HG02642 (cell line): ENCODE measurements around the gene MAPK11.

Source experiments
- ATAC-seq: cut with Tn5 transposase; IDR thresholded peaks from one replicate; pipeline ENCODE4 v1.9.1; 2021; ENCODE audit warnings: mild to moderate bottlenecking; ENCODE audit not compliant: unreplicated experiment, poor library complexity

MAPK11 gene

GRCh38 chr22:50233223-50233622 is 37.0 kb downstream of the MAPK11 start:
- no peak for ATAC-seq

GRCh38 chr22:50232481-50233151 is 37.6 kb downstream of the MAPK11 start:
- no peak for ATAC-seq

DNA sequence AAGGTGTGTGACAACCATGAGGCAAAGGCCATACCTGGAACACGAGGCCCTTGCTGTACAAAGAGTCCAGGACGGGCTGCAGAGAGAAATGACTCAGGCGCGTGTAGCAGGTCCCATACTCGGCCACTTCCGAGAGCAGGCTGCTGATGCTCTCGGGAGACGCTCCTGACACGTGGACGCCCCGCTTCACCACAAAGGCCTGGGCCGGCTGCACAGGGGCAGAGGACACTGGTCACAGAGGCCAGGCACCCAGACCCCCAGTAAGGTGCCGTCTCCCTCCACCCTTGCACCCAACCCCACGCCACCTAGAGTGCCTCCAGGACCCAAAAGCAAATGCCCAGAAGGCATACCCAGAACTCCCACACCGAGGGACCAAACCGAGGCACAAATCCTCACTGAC is 40.8 kb downstream of the MAPK11 start:
- ATAC-seq: no peak

DNA sequence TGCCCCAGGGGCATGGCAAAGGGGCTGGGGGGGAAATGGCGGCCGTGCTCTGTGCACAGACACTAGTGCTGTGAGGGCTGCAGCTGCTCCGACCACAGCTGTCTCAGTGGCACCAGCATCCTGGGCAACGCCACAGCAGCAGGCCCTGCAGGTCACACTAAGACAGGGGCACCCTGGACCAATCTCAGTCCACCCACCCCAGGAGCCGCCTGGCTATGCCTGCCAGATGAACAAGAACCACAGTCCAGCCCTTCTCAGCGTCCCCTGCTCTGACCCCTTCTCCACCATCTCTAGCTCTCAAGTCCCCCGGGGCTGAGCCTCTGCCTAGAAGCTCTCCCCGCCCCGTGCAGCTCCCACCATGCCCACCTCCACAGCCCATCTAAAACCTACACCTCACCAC is 41.8 kb downstream of the MAPK11 start:
- ATAC-seq: no peak

DNA sequence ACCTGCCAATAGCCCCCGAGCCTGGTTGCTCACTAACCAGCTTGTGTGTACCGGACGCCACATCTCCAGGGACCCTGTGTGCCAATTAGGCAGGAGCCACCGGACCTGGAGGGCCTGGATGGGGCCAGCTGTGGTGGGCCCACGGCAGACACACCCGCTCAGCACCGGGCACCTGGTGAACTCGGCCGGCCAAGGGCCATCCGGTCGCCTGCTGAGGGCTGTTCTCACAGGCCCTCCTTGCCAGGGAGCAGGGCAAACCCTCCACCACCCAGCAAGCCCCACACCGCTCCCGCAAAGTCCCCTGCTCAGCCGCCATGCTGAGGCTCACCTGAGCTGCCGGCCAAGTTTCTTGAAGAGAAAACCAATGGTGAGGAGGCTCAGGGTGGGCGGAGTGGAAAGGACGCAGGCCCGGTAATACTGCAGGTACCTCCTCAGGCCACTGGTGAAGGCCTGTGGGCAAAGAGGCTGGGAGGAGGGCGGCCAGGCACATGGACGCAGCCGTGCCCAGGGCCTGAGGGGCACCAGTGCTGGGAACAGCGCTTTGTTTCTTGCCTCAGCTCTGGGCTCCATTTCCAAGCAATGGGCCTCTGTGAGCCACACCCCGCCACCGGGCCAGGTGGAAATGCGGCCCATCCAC is 42.5 kb downstream of the MAPK11 start:
- ATAC-seq: no peak

- ATAC-seq: no peak
These were observed 43.4 kb downstream of the MAPK11 start for GRCh38 chr22:50226875-50227165.

DNA sequence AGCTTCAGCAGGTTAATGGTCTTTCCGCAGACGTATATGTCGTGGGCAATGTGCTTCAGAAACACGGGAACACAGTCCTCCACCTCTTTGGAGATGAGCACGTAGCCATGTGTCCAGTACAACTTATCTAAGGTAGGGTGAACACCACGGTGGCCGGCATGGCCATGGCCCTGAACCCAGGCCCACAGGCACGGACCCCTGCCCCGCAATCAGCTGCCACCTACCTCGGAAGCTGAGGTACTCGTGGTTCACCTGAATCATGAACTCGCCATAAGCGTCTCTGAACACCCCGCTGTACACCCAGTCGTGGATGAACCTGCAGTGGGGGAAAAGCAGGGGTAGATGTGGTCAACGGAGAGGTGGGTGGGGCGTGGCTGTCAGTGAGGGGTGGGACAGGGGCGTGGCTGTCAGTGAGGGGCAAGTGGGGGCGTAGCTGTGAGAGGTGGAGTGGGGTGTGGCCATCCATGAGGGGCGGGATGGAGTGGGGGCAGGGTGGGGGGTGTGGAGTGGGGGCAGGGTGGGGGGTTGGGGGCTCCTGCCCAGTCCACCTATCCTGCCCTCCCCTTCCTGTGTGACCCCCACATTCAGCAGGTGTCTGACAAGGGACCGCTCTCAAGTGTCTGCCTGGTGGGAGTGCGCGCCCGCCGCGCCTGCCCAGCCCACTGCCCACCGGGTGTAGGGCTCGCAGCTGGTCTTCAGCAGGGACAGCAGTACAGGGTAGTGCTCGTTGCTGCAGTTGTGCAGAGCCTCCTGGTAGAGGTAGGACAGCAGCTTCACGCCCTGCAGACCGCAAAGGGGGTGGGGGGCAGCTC is 43.9 kb downstream of the MAPK11 start:
- ATAC-seq: no peak

GRCh38 chr22:50225200-50225969 is 44.8 kb downstream of the MAPK11 start:
- ATAC-seq: no peak

DNA sequence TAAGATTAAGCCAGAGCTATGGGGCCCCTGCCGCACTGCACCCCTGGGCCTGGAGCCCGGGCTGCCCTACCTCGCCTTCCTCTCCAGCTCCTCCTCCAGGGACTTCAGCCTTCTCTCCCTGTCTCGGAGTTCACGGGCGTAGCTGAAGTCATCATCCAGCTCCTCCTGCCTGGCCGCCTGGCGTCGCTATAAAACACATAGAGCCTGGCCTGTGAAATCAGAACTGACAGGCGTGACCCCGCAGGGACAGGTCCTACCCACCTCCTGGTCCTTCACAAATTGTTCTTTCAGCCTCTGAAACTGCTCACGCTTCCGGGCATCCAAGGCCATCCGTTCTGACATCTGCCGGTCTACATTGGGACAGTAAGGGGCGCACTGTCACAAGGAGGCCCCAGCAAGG is 46.1 kb downstream of the MAPK11 start:
- ATAC-seq: no peak

DNA sequence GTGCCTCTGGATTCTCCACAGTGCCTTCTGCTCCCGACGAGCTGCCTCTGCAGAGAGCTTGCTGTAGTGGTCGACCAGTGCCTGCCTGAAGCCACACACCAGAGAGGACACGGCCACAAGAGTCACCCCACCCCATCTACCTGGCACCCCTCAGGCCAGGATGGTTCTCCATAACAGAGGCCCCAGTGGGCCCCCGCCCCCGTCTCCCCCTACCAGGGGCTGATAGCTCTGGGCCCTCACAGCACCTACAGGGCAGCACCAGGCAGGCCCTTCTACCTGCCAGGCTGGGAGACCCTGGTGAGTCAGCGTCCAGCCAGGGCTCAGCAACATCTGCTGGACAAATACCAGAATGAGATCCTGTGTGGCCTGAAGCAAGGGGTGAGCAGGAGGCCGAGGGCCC is 47.7 kb downstream of the MAPK11 start:
- no peak for ATAC-seq

- no peak for ATAC-seq
These were observed 48.5 kb downstream of the MAPK11 start for GRCh38 chr22:50221410-50222300.

GRCh38 chr22:50220603-50221409 is 49.4 kb downstream of the MAPK11 start:
- ATAC-seq: no peak

- ATAC-seq: no peak
These were observed 50.2 kb downstream of the MAPK11 start for GRCh38 chr22:50219800-50220602.

- ATAC-seq: no peak
These were observed 51.0 kb downstream of the MAPK11 start for GRCh38 chr22:50218996-50219727.

- ATAC-seq: no peak
These were observed 51.8 kb downstream of the MAPK11 start for GRCh38 chr22:50218153-50218995.

GRCh38 chr22:50217543-50218152 is 52.5 kb downstream of the MAPK11 start:
- no peak for ATAC-seq
